HepG2 (cell line): ENCODE measurements around the gene MED20. TPM values are rescaled to one million over a fixed set of nuclear protein-coding genes. Genes with fewer than 3 reads are reported as not detected.

ENCODE experiments used
- ATAC-seq: fragments of 200-7000 bp; cut with Tn5 transposase; 3 replicates; pipeline ENCODE4 v1.9.1; 2020; ENCODE audit warnings: mild to moderate bottlenecking, moderate library complexity
- BruUV-seq: library from RNA; stranded (reverse); fragments of 400-500 nt; replicated peaks from 2 replicates; lab custom pipeline; 2021; lab: Mats Ljungman, UMichigan
- CTCF ChIA-PET: fragments of 300-600 bp; formaldehyde crosslinking; extraction: SDS; loops from one replicate; lab custom pipeline; 2021; ENCODE audit warnings: low total read pairs, inconsistent platforms, low intra/inter-chr PET ratio; lab: Yijun Ruan, JAX
- POLR2A ChIA-PET: fragments of 350-600 bp; sonication (Branson Sonifier 250); formaldehyde crosslinking; loops from one replicate; lab custom pipeline; 2020; ENCODE audit warnings: antibody characterized with exemption, inconsistent platforms; lab: Yijun Ruan, JAX
- DNase-seq: peaks from one replicate; pipeline ENCODE4 v3.0.0-alpha.2; 2015; ENCODE audit warnings: low spot score
- FAIRE-seq: peaks from 3 replicates; lab custom pipeline; 2011; peaks lifted over from hg19 to GRCh38; lab: Jason Lieb, UNC
- H2AFZ ChIP-seq: one replicate; pipeline ENCODE4 v1.6.1; 2011; ENCODE audit warnings: low read length, inconsistent platforms
- H3K27ac ChIP-seq: fragments of 300-600 bp; 3 replicates; pipeline ENCODE4 v1.8.0; 2011; ENCODE audit warnings: mixed run types, mild to moderate bottlenecking, mixed read lengths, low read length, inconsistent platforms; ENCODE audit not compliant: insufficient read depth; ENCODE audit errors: extremely low read length
- H3K27me3 ChIP-seq, 2 experiments: fragments of 200-600 bp in 1 of 2; 2 replicates in 1 of 2; 3 replicates in 1 of 2; pipeline versions ENCODE4 v1.6.0 to v1.8.0; 2011; ENCODE audit warnings: low read length in 2 of 2, mild to moderate bottlenecking in 2 of 2, moderate library complexity in 2 of 2, inconsistent platforms in 1 of 2; ENCODE audit not compliant: insufficient read depth in 2 of 2, control insufficient read depth in 1 of 2
- H3K36me3 ChIP-seq, 2 experiments: fragments of 200-600 bp in 1 of 2; replicated peaks in 1 of 2; 2 replicates in 1 of 2; 3 replicates in 1 of 2; pipeline versions ENCODE4 v1.5.1 to v1.8.0; 2011; ENCODE audit warnings: low read length in 2 of 2, inconsistent platforms in 1 of 2; ENCODE audit not compliant: insufficient read depth in 2 of 2, control insufficient read depth in 1 of 2
- H3K4me1 ChIP-seq: 2 replicates; pipeline ENCODE4 v1.5.1; 2012; ENCODE audit warnings: low read length, inconsistent platforms; ENCODE audit not compliant: insufficient read depth
- H3K4me2 ChIP-seq: 2 replicates; pipeline ENCODE4 v1.6.0; 2011; ENCODE audit warnings: low read depth, low read length, inconsistent platforms
- H3K4me3 ChIP-seq, 3 experiments: fragments of 200-600 bp in 1 of 3; sonication (generic), shearing (Covaris generic) in 1 of 3; replicated peaks in 1 of 3; 2 replicates each; pipeline ENCODE4 v1.5.1; 2011 to 2016; ENCODE audit warnings: low read length in 3 of 3, inconsistent platforms in 2 of 3, low read depth in 2 of 3, mild to moderate bottlenecking in 2 of 3, control low read depth in 1 of 3, mixed read lengths in 1 of 3; ENCODE audit not compliant: insufficient read depth in 1 of 3
- H3K79me2 ChIP-seq: one replicate; pipeline ENCODE4 v1.6.1; 2011; ENCODE audit warnings: low read length, inconsistent platforms; ENCODE audit not compliant: insufficient read depth
- H3K9ac ChIP-seq: 2 replicates; pipeline ENCODE4 v1.6.0; 2011; ENCODE audit warnings: mild to moderate bottlenecking, low read depth, low read length, inconsistent platforms; ENCODE audit not compliant: insufficient read depth
- H3K9me3 ChIP-seq: 2 replicates; pipeline ENCODE4 v1.5.1; 2012; ENCODE audit warnings: mild to moderate bottlenecking, low read length
- H4K20me1 ChIP-seq: 2 replicates; pipeline ENCODE4 v1.6.0; 2011; ENCODE audit warnings: inconsistent platforms, mild to moderate bottlenecking, low read length, moderate library complexity; ENCODE audit not compliant: insufficient read depth
- ATF1 ChIP-seq: IDR thresholded peaks from 2 replicates; pipeline ENCODE4 v1.6.1; 2016; ENCODE audit warnings: mild to moderate bottlenecking, control low read depth
- DR1 ChIP-seq: sonication (generic); formaldehyde crosslinking; IDR thresholded peaks from 2 replicates; pipeline ENCODE4 v1.8.0; 2021; ENCODE audit warnings: mild to moderate bottlenecking, missing genetic modification reagents, inconsistent platforms
- FLYWCH1 ChIP-seq: sonication (generic); formaldehyde crosslinking; IDR thresholded peaks from 2 replicates; pipeline ENCODE4 v1.8.1; 2023; ENCODE audit warnings: mild to moderate bottlenecking, missing genetic modification reagents
- GMEB2 ChIP-seq: IDR thresholded peaks from 2 replicates; pipeline ENCODE4 v1.6.1; 2016; ENCODE audit warnings: missing biosample characterization, missing genetic modification reagents, low read depth
- HDAC6 ChIP-seq: fragments of 200-600 bp; sonication (generic); IDR thresholded peaks from 2 replicates; pipeline ENCODE4 v1.7.0; 2017; ENCODE audit warnings: mild to moderate bottlenecking, antibody characterized with exemption, low read length, low read depth
- HIVEP1 ChIP-seq: sonication (generic); formaldehyde crosslinking; IDR thresholded peaks from 2 replicates; pipeline ENCODE4 v1.4.0; 2020; ENCODE audit warnings: mild to moderate bottlenecking, missing genetic modification reagents
- KLF16 ChIP-seq, 2 experiments: sonication (generic) in 1 of 2; formaldehyde crosslinking in 1 of 2; IDR thresholded peaks; 2 replicates each; pipeline versions ENCODE4 v1.6.1 to v1.8.0; 2016 to 2023; ENCODE audit warnings: missing genetic modification reagents in 2 of 2, missing compliant biosample characterization in 1 of 2
- NFE2 ChIP-seq: sonication (generic); formaldehyde crosslinking; IDR thresholded peaks from 2 replicates; pipeline ENCODE4 v1.4.0; 2020; ENCODE audit warnings: missing genetic modification reagents
- RNF219 ChIP-seq: sonication (generic); formaldehyde crosslinking; IDR thresholded peaks from 2 replicates; pipeline ENCODE4 v1.5.0; 2020; ENCODE audit warnings: mild to moderate bottlenecking, missing genetic modification reagents
- TBP ChIP-seq: sonication (generic); formaldehyde crosslinking; IDR thresholded peaks from 2 replicates; pipeline ENCODE4 v1.5.0; 2020; ENCODE audit warnings: missing genetic modification reagents
- TBX2 ChIP-seq: sonication (generic); formaldehyde crosslinking; IDR thresholded peaks from 2 replicates; pipeline ENCODE4 v1.5.0; 2020; ENCODE audit warnings: missing genetic modification reagents, mild to moderate bottlenecking, borderline replicate concordance
- ZBTB8A ChIP-seq: sonication (generic); formaldehyde crosslinking; IDR thresholded peaks from 2 replicates; pipeline ENCODE4 v1.4.0; 2020; ENCODE audit warnings: mild to moderate bottlenecking, low read depth, missing genetic modification reagents, borderline replicate concordance
- ZNF124 ChIP-seq: sonication (generic); formaldehyde crosslinking; IDR thresholded peaks from 2 replicates; pipeline ENCODE4 v1.4.0; 2020; ENCODE audit warnings: missing genetic modification reagents
- ZNF572 ChIP-seq: sonication (generic); formaldehyde crosslinking; IDR thresholded peaks from 2 replicates; pipeline ENCODE4 v1.5.1; 2020; ENCODE audit warnings: mild to moderate bottlenecking, missing genetic modification reagents
- ZSCAN12 ChIP-seq: sonication (generic); formaldehyde crosslinking; IDR thresholded peaks from 2 replicates; pipeline ENCODE4 v1.9.0; 2021; ENCODE audit warnings: mild to moderate bottlenecking, missing genetic modification reagents
- ZSCAN20 ChIP-seq: sonication (generic); formaldehyde crosslinking; IDR thresholded peaks from 2 replicates; pipeline ENCODE4 v1.4.0; 2020; ENCODE audit warnings: missing genetic modification reagents, mild to moderate bottlenecking, borderline replicate concordance
- ZXDC ChIP-seq: sonication (generic); formaldehyde crosslinking; IDR thresholded peaks from 2 replicates; pipeline ENCODE4 v1.5.0; 2020; ENCODE audit warnings: mild to moderate bottlenecking, missing genetic modification reagents
- WGBS: methylation state at CpG from one replicate; pipeline ENCODE4 v1.1.6; 2017; ENCODE audit warnings: low lambda C conversion rate; 5-methylcytosine and 5-hydroxymethylcytosine counted together
- in situ Hi-C: cut with HindIII; loops from 2 replicates; pipeline ENCODE4 v1.10.0; 2017; ENCODE audit warnings: low pct_unique_long_range_greater_than_20kb; ENCODE audit not compliant: extremely low pct_ligation_motif_present
- intact Hi-C: fragments of 100-400 bp; cut with micrococcal nuclease; formaldehyde crosslinking; loops from one replicate; pipeline ENCODE4 v1.10.0; 2022; ENCODE audit not compliant: unreplicated experiment
- polyA plus RNA-seq, 8 experiments: library from polyadenylated mRNA; depleted of rRNA in 3 of 8; stranded (reverse) in 7 of 8; unstranded in 1 of 8; fragments of >200 nt; fragmentation: Illumina TruSeq in 4 of 8; extraction: Trizol in 4 of 8; gene quantifications; 2 replicates each; pipeline versions ENCODE4 v1.2.1 to v1.2.3, GENCODE V29; 2011 to 2016; ENCODE audit warnings: low read depth in 4 of 8, missing spikeins in 1 of 8, mixed read lengths in 1 of 8; ENCODE audit not compliant: insufficient read depth in 1 of 8
- total RNA-seq, 5 experiments: library from RNA; depleted of rRNA; stranded (reverse); fragments of >200 nt; fragmentation: Illumina TruSeq; extraction: Trizol; gene quantifications; 2 replicates each; pipeline ENCODE4 v1.2.3, GENCODE V29; 2016; ENCODE audit warnings: low read depth in 1 of 5
- TF ChIP-seq, protein P1 (sequence below): sonication (generic); formaldehyde crosslinking; IDR thresholded peaks from 2 replicates; pipeline ENCODE4 v1.4.0; 2020; ENCODE audit warnings: mild to moderate bottlenecking, low read depth, missing genetic modification reagents

Gene MED20
- total and polyA plus RNA-seq, 2 of the 13 experiments (the other 11 are each of a cell fraction or from before 2014, with no cell fraction given) = 28.1 to 41.1 TPM

GRCh38 chr6:41940759-41941279 lies 19.9 kb upstream of the MED20 start:
- ATAC-seq (peak; percentile 17), DNase-seq (no peak), FAIRE-seq (no peak)
- ChIA-PET CTCF (interaction anchor here (1.6 kb wide), 1 partner anchor 103 kb away, joined by 5 read pairs; no protein-coding TSS in a partner anchor), POLR2A (no interaction called here)
- peak overlapping the region; percentile 48 for H3K9ac ChIP-seq
- no peaks in the 10 kb centered on the region for H3K9me3 ChIP-seq
- in situ Hi-C loops (no loop called here), intact Hi-C loops (loop anchor here (1.0 to 2.0 kb wide), 3 partner anchors 20 to 103 kb away; partner anchors contain the start of genes BYSL and MED20)
- no TSS peak for BruUV-seq
- H3K4me2 ChIP-seq = peak overlapping the region; percentile 98
- H3K4me3 ChIP-seq = peak overlapping the region; percentile 74 to 91 (median 75)
- H2AFZ ChIP-seq = no peak overlapping the region
- no peaks in the 10 kb centered on the region; a peak in 1 of 5 replicates for H3K36me3 ChIP-seq
- peaks cover 37% of the 10 kb centered on the region for H3K4me1 ChIP-seq
- H3K27ac ChIP-seq = no peak overlapping the region
- no peaks in the 10 kb centered on the region for H3K79me2 ChIP-seq
- no peaks in the 10 kb centered on the region for H3K27me3 ChIP-seq
- 4% methylated on average over 34 of the region's 38 CpGs for WGBS
- peaks cover 4% of the 10 kb centered on the region; the same call in 1 of the 2 replicates for H4K20me1 ChIP-seq
- TF ChIP-seq HIVEP1 (CRISPR knock-in tag) = peak; percentile 93
- TF ChIP-seq KLF16 (CRISPR knock-in tag; IDR thresholded peaks at IDR 0.05) = 0 out of 4 replicates have a peak, but pooled peaks of 1 of the 2 experiments have one; percentile 11
- TF ChIP-seq TBP = no peak
- TF ChIP-seq FLYWCH1 (CRISPR knock-in tag) = no peak
- TF ChIP-seq ZSCAN12 (CRISPR knock-in tag) = no peak
- TF ChIP-seq ZSCAN20 = no peak
- no peak for TF ChIP-seq ZBTB8A (CRISPR knock-in tag)
- TF ChIP-seq, protein P1, sequence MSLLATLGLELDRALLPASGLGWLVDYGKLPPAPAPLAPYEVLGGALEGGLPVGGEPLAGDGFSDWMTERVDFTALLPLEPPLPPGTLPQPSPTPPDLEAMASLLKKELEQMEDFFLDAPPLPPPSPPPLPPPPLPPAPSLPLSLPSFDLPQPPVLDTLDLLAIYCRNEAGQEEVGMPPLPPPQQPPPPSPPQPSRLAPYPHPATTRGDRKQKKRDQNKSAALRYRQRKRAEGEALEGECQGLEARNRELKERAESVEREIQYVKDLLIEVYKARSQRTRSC (CRISPR knock-in tag) = no peak
- no peak for TF ChIP-seq NFE2 (CRISPR knock-in tag)
- no peak for TF ChIP-seq ATF1 (CRISPR knock-in tag)
- no peak for TF ChIP-seq DR1 (CRISPR knock-in tag)
- TF ChIP-seq TBX2 (CRISPR knock-in tag) = 0 out of 2 replicates have a peak, but pooled peaks have one; percentile 18
- TF ChIP-seq HDAC6 = no peak
- TF ChIP-seq RNF219 = no peak
- peak; percentile 90 for TF ChIP-seq ZNF572
- no peak for TF ChIP-seq GMEB2 (CRISPR knock-in tag)
- TF ChIP-seq ZNF124 (CRISPR knock-in tag) = no peak
- no peak for TF ChIP-seq ZXDC (CRISPR knock-in tag)
